NB4 (cell line): ENCODE data around the gene LRP1B.

Experiments
- MAX ChIP-seq: IDR thresholded peaks from 2 replicates; pipeline ENCODE4 v1.6.1; 2011; ENCODE audit warnings: low read depth, low read length
- MYC ChIP-seq: IDR thresholded peaks from 2 replicates; pipeline ENCODE4 v1.6.1; 2011; ENCODE audit warnings: low read depth, low read length
- POLR2A ChIP-seq: IDR thresholded peaks from 2 replicates; pipeline ENCODE4 v1.6.1; 2011; ENCODE audit warnings: mild to moderate bottlenecking; ENCODE audit not compliant: insufficient read length; ENCODE audit errors: extremely low read depth
- TF ChIP-seq, protein P1 (sequence below): IDR thresholded peaks from one replicate; pipeline ENCODE4 v1.5.1; 2012; ENCODE audit warnings: low read depth, low read length

DNA sequence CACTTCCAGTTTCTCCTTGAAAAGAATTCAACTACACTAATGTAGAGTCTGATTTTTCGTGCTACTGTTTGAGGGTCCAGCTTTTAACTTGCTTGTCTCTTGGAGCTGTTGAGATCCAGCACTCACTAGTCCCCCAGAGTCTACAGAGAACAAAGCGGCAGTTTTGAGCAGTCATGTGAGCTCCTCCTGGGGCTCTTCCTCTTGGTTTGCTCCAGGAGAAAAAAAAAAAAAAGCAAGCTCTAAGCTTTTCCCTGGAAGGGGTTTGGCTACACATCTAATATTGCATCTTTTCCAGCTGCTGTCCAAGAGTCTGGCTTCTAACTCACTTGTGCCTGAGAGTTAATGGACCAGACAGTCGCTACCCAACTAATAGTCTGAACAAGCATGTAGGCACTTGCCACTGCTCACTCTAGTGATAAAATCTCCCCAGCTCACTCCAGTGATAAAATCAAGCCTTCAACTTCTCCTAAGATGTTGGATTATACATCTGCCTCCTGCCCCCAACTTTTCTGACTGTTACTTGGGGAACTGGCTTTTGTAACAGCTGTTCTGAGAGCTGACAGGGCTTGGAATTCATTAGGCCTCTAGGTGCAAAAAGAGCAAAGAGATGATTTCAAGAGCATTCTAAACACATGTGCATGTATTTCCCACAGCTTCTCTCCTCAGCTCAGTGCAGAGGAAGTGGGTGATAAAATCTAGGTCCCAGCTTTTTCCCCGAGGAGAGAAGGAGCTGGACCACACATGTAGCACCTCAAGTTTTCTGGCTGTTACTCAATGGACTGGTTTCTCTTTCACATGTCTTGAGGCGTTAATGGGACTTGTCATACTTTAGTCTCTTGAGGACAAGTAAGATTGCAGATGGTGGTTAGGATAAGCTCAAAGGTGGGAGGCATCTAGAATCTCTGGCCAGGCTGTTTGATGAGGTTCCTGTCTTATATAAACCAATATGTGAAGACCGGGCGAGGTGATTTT is 750.5 kb downstream of the LRP1B start:
- TF ChIP-seq, protein P1, sequence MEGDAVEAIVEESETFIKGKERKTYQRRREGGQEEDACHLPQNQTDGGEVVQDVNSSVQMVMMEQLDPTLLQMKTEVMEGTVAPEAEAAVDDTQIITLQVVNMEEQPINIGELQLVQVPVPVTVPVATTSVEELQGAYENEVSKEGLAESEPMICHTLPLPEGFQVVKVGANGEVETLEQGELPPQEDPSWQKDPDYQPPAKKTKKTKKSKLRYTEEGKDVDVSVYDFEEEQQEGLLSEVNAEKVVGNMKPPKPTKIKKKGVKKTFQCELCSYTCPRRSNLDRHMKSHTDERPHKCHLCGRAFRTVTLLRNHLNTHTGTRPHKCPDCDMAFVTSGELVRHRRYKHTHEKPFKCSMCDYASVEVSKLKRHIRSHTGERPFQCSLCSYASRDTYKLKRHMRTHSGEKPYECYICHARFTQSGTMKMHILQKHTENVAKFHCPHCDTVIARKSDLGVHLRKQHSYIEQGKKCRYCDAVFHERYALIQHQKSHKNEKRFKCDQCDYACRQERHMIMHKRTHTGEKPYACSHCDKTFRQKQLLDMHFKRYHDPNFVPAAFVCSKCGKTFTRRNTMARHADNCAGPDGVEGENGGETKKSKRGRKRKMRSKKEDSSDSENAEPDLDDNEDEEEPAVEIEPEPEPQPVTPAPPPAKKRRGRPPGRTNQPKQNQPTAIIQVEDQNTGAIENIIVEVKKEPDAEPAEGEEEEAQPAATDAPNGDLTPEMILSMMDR = no peak
- no peak for TF ChIP-seq MAX
- TF ChIP-seq POLR2A = no peak
- TF ChIP-seq MYC = no peak
